ENCODE results near the gene RUFY4. TPM values are rescaled to one million over a fixed set of nuclear protein-coding genes. Genes with fewer than 3 reads are reported as not detected.
"Not testable (repeated sequence)": the region's sequence is repeated elsewhere in the genome, so short reads cannot be mapped to it uniquely, and the experiment has no call there.

RUFY4 gene
- total RNA-seq, 1 donor from 2014 or later, result not detected

- no peaks in the 10 kb centered on the region for H3K27me3 ChIP-seq (ENCODE audit: low read depth)
- no peaks in the 10 kb centered on the region for H3K4me1 ChIP-seq
- H3K4me3 ChIP-seq, result no peak overlapping the region
- no peak for TF ChIP-seq CTCF (IDR thresholded peaks at IDR 0.05; ENCODE audit: borderline replicate concordance)
- no peaks in the 10 kb centered on the region for H3K36me3 ChIP-seq
- H3K27ac ChIP-seq (replicated peaks), result no peak overlapping the region
- peaks cover 3% of the 10 kb centered on the region for H3K9me3 ChIP-seq (replicated peaks)
- intact Hi-C loops (cut with micrococcal nuclease), result no loop called here
- DNase-seq, result no peak
Measured at GRCh38 chr2:218043100-218043499, 26.0 kb upstream of the RUFY4 start.

GRCh38 chr2:218043701-218044109 lies 25.3 kb upstream of the RUFY4 start:
- DNase-seq, result no peak
- intact Hi-C loops (cut with micrococcal nuclease), result no loop called here
- H3K36me3 ChIP-seq, result no peaks in the 10 kb centered on the region
- H3K9me3 ChIP-seq (replicated peaks), result peaks cover 3% of the 10 kb centered on the region
- H3K27ac ChIP-seq (replicated peaks), result no peak overlapping the region
- TF ChIP-seq CTCF (IDR thresholded peaks at IDR 0.05; ENCODE audit: borderline replicate concordance), result no peak
- no peaks in the 10 kb centered on the region for H3K4me1 ChIP-seq
- H3K27me3 ChIP-seq (ENCODE audit: low read depth), result no peaks in the 10 kb centered on the region
- no peak overlapping the region for H3K4me3 ChIP-seq

- H3K9me3 ChIP-seq (replicated peaks), result peaks cover 11% of the 10 kb centered on the region
- H3K4me3 ChIP-seq; H3K4me1 ChIP-seq; H3K36me3 ChIP-seq; intact Hi-C loops (cut with micrococcal nuclease); H3K27ac ChIP-seq (replicated peaks); H3K27me3 ChIP-seq (ENCODE audit: low read depth); DNase-seq: not testable (repeated sequence)
Measured at GRCh38 chr2:218044599-218044998, 24.5 kb upstream of the RUFY4 start.

GRCh38 chr2:218046238-218046637 lies 22.8 kb upstream of the RUFY4 start:
- H3K36me3 ChIP-seq, result no peaks in the 10 kb centered on the region
- H3K27ac ChIP-seq (replicated peaks), result no peak overlapping the region
- no peaks in the 10 kb centered on the region for H3K27me3 ChIP-seq (ENCODE audit: low read depth)
- H3K4me1 ChIP-seq, result no peaks in the 10 kb centered on the region
- intact Hi-C loops (cut with micrococcal nuclease), result no loop called here
- DNase-seq, result no peak
- peaks cover 16% of the 10 kb centered on the region for H3K9me3 ChIP-seq (replicated peaks)
- TF ChIP-seq CTCF (IDR thresholded peaks at IDR 0.05; ENCODE audit: borderline replicate concordance), result no peak
- no peak overlapping the region for H3K4me3 ChIP-seq

- H3K9me3 ChIP-seq (replicated peaks), result peaks cover 16% of the 10 kb centered on the region
- no peak overlapping the region for H3K27ac ChIP-seq (replicated peaks)
- no peaks in the 10 kb centered on the region for H3K4me1 ChIP-seq
- H3K4me3 ChIP-seq, result no peak overlapping the region
- H3K27me3 ChIP-seq (ENCODE audit: low read depth), result no peaks in the 10 kb centered on the region
- no peak for TF ChIP-seq CTCF (IDR thresholded peaks at IDR 0.05; ENCODE audit: borderline replicate concordance)
- intact Hi-C loops (cut with micrococcal nuclease), result no loop called here
- no peak for DNase-seq
- no peaks in the 10 kb centered on the region for H3K36me3 ChIP-seq
Measured at GRCh38 chr2:218047536-218048225, 21.4 kb upstream of the RUFY4 start.

GRCh38 chr2:218051903-218052302 lies 17.1 kb upstream of the RUFY4 start:
- Histone ChIP-seq H3K36me3 (no peaks in the 10 kb centered on the region), H3K4me1 (no peaks in the 10 kb centered on the region), H3K4me3 (no peak overlapping the region), H3K27me3 (ENCODE audit: low read depth) (peaks cover 4% of the 10 kb centered on the region), H3K27ac (replicated peaks) (no peak overlapping the region), H3K9me3 (replicated peaks) (peaks cover 13% of the 10 kb centered on the region)
- intact Hi-C loops (cut with micrococcal nuclease), result no loop called here
- no peak for TF ChIP-seq CTCF (IDR thresholded peaks at IDR 0.05; ENCODE audit: borderline replicate concordance)
- no peak for DNase-seq

Measured in left ventricle myocardium inferior (tissue), 1 donor.